WTC11 (cell line): ENCODE results near the gene PPP1R12B.
"Not testable (repeated sequence)": the region's sequence is repeated elsewhere in the genome, so short reads cannot be mapped to it uniquely, and the experiment has no call there.

ENCODE experiments used
- CREB1 ChIP-seq: sonication (generic); formaldehyde crosslinking; IDR thresholded peaks from 2 replicates; pipeline ENCODE4 v1.8.0; 2023; ENCODE audit warnings: mild to moderate bottlenecking, missing genetic modification reagents
- GRHL2 ChIP-seq: fragments of 250-450 bp; sonication (Bioruptor Pico); IDR thresholded peaks from 2 replicates; pipeline ENCODE4 v1.8.0; 2022; ENCODE audit warnings: mild to moderate bottlenecking, moderate library complexity; ENCODE audit not compliant: insufficient replicate concordance, severe bottlenecking
- ZBTB21 ChIP-seq: sonication (generic); formaldehyde crosslinking; IDR thresholded peaks from 2 replicates; pipeline ENCODE4 v1.8.1; 2023; ENCODE audit warnings: mild to moderate bottlenecking, missing genetic modification reagents, borderline replicate concordance
- ZNF423 ChIP-seq: fragments of 250-450 bp; sonication (Bioruptor Pico); IDR thresholded peaks from 2 replicates; pipeline ENCODE4 v2.1.2; 2022; ENCODE audit warnings: mild to moderate bottlenecking, moderate library complexity
- TF ChIP-seq, protein P1 (sequence below): fragments of 200-600 bp; IDR thresholded peaks from 2 replicates; pipeline ENCODE4 v1.8.0; 2022; ENCODE audit warnings: antibody characterized with exemption
- TF ChIP-seq, protein P2 (sequence below): sonication (generic); formaldehyde crosslinking; conservative IDR thresholded peaks from 2 replicates; pipeline ENCODE4 v1.8.1; 2022; ENCODE audit warnings: mild to moderate bottlenecking, missing genetic modification reagents
- TF ChIP-seq, protein P3 (sequence below): sonication (generic); formaldehyde crosslinking; IDR thresholded peaks from 2 replicates; pipeline ENCODE4 v1.8.0; 2022; ENCODE audit warnings: missing genetic modification reagents
- TF ChIP-seq, protein P4 (sequence below): sonication (generic); formaldehyde crosslinking; IDR thresholded peaks from 2 replicates; pipeline ENCODE4 v1.8.0; 2023; ENCODE audit warnings: missing genetic modification reagents, mild to moderate bottlenecking, borderline replicate concordance
- TF ChIP-seq, protein P5 (sequence below): sonication (generic); formaldehyde crosslinking; IDR thresholded peaks from 2 replicates; pipeline ENCODE4 v1.8.1; 2022; ENCODE audit warnings: mild to moderate bottlenecking, moderate library complexity, missing genetic modification reagents
- TF ChIP-seq, protein P6 (sequence below): sonication (generic); formaldehyde crosslinking; IDR thresholded peaks from 2 replicates; pipeline ENCODE4 v1.8.0; 2022; ENCODE audit warnings: mild to moderate bottlenecking, missing genetic modification reagents
- TF ChIP-seq, protein P7 (sequence below): sonication (generic); formaldehyde crosslinking; IDR thresholded peaks from 2 replicates; pipeline ENCODE4 v1.8.1; 2023; ENCODE audit warnings: mild to moderate bottlenecking, missing genetic modification reagents
- TF ChIP-seq, protein P8 (sequence below): sonication (generic); formaldehyde crosslinking; IDR thresholded peaks from 2 replicates; pipeline ENCODE4 v1.8.0; 2023; ENCODE audit warnings: missing genetic modification reagents
- TF ChIP-seq, protein P9 (sequence below): fragments of 250-450 bp; sonication (Bioruptor Pico); IDR thresholded peaks from 2 replicates; pipeline ENCODE4 v1.9.0; 2021; ENCODE audit warnings: mild to moderate bottlenecking, borderline replicate concordance
- TF ChIP-seq, protein P10 (sequence below): sonication (generic); formaldehyde crosslinking; IDR thresholded peaks from 2 replicates; pipeline ENCODE4 v1.8.1; 2023; ENCODE audit warnings: mild to moderate bottlenecking, missing genetic modification reagents, moderate library complexity

DNA sequence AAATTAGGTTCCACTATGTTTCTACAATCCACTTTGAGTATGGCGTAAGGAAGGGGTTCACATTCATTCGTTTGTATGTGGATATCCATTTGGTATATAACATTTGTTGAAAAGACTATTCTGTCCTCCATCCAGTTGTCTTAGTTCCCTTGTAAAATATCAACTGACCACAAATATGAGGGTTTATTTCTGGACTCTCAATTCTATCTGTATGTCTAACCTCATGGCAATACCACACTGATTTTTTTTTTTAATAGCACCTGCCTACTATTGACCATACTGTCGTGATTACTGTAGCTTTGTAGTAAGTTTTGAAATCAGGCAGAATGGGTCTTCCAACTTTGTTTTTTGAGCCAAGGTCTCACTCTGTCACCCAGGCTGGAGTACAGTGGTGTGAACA, 263.5 kb downstream of the PPP1R12B start:
- TF ChIP-seq, protein P1, sequence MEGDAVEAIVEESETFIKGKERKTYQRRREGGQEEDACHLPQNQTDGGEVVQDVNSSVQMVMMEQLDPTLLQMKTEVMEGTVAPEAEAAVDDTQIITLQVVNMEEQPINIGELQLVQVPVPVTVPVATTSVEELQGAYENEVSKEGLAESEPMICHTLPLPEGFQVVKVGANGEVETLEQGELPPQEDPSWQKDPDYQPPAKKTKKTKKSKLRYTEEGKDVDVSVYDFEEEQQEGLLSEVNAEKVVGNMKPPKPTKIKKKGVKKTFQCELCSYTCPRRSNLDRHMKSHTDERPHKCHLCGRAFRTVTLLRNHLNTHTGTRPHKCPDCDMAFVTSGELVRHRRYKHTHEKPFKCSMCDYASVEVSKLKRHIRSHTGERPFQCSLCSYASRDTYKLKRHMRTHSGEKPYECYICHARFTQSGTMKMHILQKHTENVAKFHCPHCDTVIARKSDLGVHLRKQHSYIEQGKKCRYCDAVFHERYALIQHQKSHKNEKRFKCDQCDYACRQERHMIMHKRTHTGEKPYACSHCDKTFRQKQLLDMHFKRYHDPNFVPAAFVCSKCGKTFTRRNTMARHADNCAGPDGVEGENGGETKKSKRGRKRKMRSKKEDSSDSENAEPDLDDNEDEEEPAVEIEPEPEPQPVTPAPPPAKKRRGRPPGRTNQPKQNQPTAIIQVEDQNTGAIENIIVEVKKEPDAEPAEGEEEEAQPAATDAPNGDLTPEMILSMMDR, result not testable (repeated sequence)
- not testable (repeated sequence) for TF ChIP-seq ZBTB21, GRHL2, ZNF423, CREB1 (CRISPR knock-in tag)
- TF ChIP-seq, protein P2, sequence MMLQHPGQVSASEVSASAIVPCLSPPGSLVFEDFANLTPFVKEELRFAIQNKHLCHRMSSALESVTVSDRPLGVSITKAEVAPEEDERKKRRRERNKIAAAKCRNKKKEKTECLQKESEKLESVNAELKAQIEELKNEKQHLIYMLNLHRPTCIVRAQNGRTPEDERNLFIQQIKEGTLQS (CRISPR knock-in tag), result not testable (repeated sequence)
- TF ChIP-seq, protein P3, sequence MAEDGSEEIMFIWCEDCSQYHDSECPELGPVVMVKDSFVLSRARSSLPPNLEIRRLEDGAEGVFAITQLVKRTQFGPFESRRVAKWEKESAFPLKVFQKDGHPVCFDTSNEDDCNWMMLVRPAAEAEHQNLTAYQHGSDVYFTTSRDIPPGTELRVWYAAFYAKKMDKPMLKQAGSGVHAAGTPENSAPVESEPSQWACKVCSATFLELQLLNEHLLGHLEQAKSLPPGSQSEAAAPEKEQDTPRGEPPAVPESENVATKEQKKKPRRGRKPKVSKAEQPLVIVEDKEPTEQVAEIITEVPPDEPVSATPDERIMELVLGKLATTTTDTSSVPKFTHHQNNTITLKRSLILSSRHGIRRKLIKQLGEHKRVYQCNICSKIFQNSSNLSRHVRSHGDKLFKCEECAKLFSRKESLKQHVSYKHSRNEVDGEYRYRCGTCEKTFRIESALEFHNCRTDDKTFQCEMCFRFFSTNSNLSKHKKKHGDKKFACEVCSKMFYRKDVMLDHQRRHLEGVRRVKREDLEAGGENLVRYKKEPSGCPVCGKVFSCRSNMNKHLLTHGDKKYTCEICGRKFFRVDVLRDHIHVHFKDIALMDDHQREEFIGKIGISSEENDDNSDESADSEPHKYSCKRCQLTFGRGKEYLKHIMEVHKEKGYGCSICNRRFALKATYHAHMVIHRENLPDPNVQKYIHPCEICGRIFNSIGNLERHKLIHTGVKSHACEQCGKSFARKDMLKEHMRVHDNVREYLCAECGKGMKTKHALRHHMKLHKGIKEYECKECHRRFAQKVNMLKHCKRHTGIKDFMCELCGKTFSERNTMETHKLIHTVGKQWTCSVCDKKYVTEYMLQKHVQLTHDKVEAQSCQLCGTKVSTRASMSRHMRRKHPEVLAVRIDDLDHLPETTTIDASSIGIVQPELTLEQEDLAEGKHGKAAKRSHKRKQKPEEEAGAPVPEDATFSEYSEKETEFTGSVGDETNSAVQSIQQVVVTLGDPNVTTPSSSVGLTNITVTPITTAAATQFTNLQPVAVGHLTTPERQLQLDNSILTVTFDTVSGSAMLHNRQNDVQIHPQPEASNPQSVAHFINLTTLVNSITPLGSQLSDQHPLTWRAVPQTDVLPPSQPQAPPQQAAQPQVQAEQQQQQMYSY (CRISPR knock-in tag), result not testable (repeated sequence)
- TF ChIP-seq, protein P4, sequence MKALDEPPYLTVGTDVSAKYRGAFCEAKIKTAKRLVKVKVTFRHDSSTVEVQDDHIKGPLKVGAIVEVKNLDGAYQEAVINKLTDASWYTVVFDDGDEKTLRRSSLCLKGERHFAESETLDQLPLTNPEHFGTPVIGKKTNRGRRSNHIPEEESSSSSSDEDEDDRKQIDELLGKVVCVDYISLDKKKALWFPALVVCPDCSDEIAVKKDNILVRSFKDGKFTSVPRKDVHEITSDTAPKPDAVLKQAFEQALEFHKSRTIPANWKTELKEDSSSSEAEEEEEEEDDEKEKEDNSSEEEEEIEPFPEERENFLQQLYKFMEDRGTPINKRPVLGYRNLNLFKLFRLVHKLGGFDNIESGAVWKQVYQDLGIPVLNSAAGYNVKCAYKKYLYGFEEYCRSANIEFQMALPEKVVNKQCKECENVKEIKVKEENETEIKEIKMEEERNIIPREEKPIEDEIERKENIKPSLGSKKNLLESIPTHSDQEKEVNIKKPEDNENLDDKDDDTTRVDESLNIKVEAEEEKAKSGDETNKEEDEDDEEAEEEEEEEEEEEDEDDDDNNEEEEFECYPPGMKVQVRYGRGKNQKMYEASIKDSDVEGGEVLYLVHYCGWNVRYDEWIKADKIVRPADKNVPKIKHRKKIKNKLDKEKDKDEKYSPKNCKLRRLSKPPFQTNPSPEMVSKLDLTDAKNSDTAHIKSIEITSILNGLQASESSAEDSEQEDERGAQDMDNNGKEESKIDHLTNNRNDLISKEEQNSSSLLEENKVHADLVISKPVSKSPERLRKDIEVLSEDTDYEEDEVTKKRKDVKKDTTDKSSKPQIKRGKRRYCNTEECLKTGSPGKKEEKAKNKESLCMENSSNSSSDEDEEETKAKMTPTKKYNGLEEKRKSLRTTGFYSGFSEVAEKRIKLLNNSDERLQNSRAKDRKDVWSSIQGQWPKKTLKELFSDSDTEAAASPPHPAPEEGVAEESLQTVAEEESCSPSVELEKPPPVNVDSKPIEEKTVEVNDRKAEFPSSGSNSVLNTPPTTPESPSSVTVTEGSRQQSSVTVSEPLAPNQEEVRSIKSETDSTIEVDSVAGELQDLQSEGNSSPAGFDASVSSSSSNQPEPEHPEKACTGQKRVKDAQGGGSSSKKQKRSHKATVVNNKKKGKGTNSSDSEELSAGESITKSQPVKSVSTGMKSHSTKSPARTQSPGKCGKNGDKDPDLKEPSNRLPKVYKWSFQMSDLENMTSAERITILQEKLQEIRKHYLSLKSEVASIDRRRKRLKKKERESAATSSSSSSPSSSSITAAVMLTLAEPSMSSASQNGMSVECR (CRISPR knock-in tag), result not testable (repeated sequence)
- TF ChIP-seq, protein P5, sequence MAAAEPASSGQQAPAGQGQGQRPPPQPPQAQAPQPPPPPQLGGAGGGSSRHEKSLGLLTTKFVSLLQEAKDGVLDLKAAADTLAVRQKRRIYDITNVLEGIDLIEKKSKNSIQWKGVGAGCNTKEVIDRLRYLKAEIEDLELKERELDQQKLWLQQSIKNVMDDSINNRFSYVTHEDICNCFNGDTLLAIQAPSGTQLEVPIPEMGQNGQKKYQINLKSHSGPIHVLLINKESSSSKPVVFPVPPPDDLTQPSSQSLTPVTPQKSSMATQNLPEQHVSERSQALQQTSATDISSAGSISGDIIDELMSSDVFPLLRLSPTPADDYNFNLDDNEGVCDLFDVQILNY (CRISPR knock-in tag), result not testable (repeated sequence)
- TF ChIP-seq, protein P6, sequence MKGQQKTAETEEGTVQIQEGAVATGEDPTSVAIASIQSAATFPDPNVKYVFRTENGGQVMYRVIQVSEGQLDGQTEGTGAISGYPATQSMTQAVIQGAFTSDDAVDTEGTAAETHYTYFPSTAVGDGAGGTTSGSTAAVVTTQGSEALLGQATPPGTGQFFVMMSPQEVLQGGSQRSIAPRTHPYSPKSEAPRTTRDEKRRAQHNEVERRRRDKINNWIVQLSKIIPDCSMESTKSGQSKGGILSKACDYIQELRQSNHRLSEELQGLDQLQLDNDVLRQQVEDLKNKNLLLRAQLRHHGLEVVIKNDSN (CRISPR knock-in tag), result not testable (repeated sequence)
- TF ChIP-seq, protein P7, sequence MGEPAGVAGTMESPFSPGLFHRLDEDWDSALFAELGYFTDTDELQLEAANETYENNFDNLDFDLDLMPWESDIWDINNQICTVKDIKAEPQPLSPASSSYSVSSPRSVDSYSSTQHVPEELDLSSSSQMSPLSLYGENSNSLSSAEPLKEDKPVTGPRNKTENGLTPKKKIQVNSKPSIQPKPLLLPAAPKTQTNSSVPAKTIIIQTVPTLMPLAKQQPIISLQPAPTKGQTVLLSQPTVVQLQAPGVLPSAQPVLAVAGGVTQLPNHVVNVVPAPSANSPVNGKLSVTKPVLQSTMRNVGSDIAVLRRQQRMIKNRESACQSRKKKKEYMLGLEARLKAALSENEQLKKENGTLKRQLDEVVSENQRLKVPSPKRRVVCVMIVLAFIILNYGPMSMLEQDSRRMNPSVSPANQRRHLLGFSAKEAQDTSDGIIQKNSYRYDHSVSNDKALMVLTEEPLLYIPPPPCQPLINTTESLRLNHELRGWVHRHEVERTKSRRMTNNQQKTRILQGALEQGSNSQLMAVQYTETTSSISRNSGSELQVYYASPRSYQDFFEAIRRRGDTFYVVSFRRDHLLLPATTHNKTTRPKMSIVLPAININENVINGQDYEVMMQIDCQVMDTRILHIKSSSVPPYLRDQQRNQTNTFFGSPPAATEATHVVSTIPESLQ, result not testable (repeated sequence)
- TF ChIP-seq, protein P8, sequence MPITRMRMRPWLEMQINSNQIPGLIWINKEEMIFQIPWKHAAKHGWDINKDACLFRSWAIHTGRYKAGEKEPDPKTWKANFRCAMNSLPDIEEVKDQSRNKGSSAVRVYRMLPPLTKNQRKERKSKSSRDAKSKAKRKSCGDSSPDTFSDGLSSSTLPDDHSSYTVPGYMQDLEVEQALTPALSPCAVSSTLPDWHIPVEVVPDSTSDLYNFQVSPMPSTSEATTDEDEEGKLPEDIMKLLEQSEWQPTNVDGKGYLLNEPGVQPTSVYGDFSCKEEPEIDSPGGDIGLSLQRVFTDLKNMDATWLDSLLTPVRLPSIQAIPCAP, result not testable (repeated sequence)
- TF ChIP-seq, protein P9, sequence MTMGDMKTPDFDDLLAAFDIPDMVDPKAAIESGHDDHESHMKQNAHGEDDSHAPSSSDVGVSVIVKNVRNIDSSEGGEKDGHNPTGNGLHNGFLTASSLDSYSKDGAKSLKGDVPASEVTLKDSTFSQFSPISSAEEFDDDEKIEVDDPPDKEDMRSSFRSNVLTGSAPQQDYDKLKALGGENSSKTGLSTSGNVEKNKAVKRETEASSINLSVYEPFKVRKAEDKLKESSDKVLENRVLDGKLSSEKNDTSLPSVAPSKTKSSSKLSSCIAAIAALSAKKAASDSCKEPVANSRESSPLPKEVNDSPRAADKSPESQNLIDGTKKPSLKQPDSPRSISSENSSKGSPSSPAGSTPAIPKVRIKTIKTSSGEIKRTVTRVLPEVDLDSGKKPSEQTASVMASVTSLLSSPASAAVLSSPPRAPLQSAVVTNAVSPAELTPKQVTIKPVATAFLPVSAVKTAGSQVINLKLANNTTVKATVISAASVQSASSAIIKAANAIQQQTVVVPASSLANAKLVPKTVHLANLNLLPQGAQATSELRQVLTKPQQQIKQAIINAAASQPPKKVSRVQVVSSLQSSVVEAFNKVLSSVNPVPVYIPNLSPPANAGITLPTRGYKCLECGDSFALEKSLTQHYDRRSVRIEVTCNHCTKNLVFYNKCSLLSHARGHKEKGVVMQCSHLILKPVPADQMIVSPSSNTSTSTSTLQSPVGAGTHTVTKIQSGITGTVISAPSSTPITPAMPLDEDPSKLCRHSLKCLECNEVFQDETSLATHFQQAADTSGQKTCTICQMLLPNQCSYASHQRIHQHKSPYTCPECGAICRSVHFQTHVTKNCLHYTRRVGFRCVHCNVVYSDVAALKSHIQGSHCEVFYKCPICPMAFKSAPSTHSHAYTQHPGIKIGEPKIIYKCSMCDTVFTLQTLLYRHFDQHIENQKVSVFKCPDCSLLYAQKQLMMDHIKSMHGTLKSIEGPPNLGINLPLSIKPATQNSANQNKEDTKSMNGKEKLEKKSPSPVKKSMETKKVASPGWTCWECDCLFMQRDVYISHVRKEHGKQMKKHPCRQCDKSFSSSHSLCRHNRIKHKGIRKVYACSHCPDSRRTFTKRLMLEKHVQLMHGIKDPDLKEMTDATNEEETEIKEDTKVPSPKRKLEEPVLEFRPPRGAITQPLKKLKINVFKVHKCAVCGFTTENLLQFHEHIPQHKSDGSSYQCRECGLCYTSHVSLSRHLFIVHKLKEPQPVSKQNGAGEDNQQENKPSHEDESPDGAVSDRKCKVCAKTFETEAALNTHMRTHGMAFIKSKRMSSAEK (CRISPR knock-in tag), result not testable (repeated sequence)
- TF ChIP-seq, protein P10, sequence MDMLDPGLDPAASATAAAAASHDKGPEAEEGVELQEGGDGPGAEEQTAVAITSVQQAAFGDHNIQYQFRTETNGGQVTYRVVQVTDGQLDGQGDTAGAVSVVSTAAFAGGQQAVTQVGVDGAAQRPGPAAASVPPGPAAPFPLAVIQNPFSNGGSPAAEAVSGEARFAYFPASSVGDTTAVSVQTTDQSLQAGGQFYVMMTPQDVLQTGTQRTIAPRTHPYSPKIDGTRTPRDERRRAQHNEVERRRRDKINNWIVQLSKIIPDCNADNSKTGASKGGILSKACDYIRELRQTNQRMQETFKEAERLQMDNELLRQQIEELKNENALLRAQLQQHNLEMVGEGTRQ (CRISPR knock-in tag), result not testable (repeated sequence)
